ENCODE data around the gene PNMA8B.
A peak's percentile ranks its signal among the peaks of the same experiment; 100 is the strongest.

PNMA8B gene

GRCh38 chr19:46486358-46486757 lies 9.3 kb downstream of the PNMA8B start:
- 87% methylated on average over 3 of the region's 3 CpGs for WGBS
- no peak overlapping the region for H3K27ac ChIP-seq (ENCODE audit: low read depth, low read length)

GRCh38 chr19:46484656-46485055 lies 11.0 kb downstream of the PNMA8B start:
- WGBS, result 86% methylated on average over 4 of the region's 4 CpGs
- peaks cover 32% of the 10 kb centered on the region for H3K27me3 ChIP-seq (ENCODE audit: insufficient read depth, low read length)
- no peaks in the 10 kb centered on the region for H3K36me3 ChIP-seq (ENCODE audit: insufficient read depth, low read length)
- no peak overlapping the region for H3K4me3 ChIP-seq (ENCODE audit: low read length)
- no peak overlapping the region for H3K9ac ChIP-seq (ENCODE audit: low read depth, low read length)
- H3K4me1 ChIP-seq (ENCODE audit: insufficient read depth, low read length), result peaks cover 8% of the 10 kb centered on the region
- H3K9me3 ChIP-seq (ENCODE audit: insufficient read depth, low read depth, low read length), result no peaks in the 10 kb centered on the region
- no peak overlapping the region for H3K27ac ChIP-seq (ENCODE audit: low read depth, low read length)

More at GRCh38 chr19:46486358-46486757, 9.3 kb downstream of the PNMA8B start:
- Histone ChIP-seq H3K9ac (ENCODE audit: low read depth, low read length) (no peak overlapping the region), H3K9me3 (ENCODE audit: insufficient read depth, low read depth, low read length) (no peaks in the 10 kb centered on the region), H3K4me1 (ENCODE audit: insufficient read depth, low read length) (no peaks in the 10 kb centered on the region), H3K27me3 (ENCODE audit: insufficient read depth, low read length) (peaks cover 48% of the 10 kb centered on the region), H3K36me3 (ENCODE audit: insufficient read depth, low read length) (no peaks in the 10 kb centered on the region), H3K4me3 (ENCODE audit: low read length) (no peak overlapping the region)

- no peak overlapping the region for H3K9ac ChIP-seq (ENCODE audit: low read depth, low read length)
- H3K36me3 ChIP-seq (ENCODE audit: insufficient read depth, low read length), result no peaks in the 10 kb centered on the region
- peaks cover 13% of the 10 kb centered on the region for H3K27me3 ChIP-seq (ENCODE audit: insufficient read depth, low read length)
- H3K4me1 ChIP-seq (ENCODE audit: insufficient read depth, low read length), result peaks cover 8% of the 10 kb centered on the region
- WGBS, result 78% methylated on average over 2 of the region's 3 CpGs
- no peak overlapping the region for H3K27ac ChIP-seq (ENCODE audit: low read depth, low read length)
- H3K4me3 ChIP-seq (ENCODE audit: low read length), result no peak overlapping the region
- H3K9me3 ChIP-seq (ENCODE audit: insufficient read depth, low read depth, low read length), result no peaks in the 10 kb centered on the region
Observed at GRCh38 chr19:46482631-46483030, 13.0 kb downstream of the PNMA8B start.

GRCh38 chr19:46481947-46482346 lies 13.7 kb downstream of the PNMA8B start:
- Histone ChIP-seq H3K27me3 (ENCODE audit: insufficient read depth, low read length) (peaks cover 6% of the 10 kb centered on the region), H3K9ac (ENCODE audit: low read depth, low read length) (no peak overlapping the region), H3K4me1 (ENCODE audit: insufficient read depth, low read length) (peaks cover 8% of the 10 kb centered on the region), H3K9me3 (ENCODE audit: insufficient read depth, low read depth, low read length) (no peaks in the 10 kb centered on the region), H3K27ac (ENCODE audit: low read depth, low read length) (no peak overlapping the region), H3K4me3 (ENCODE audit: low read length) (no peak overlapping the region), H3K36me3 (ENCODE audit: insufficient read depth, low read length) (no peaks in the 10 kb centered on the region)
- 91% methylated on average over 5 of the region's 5 CpGs for WGBS

- Histone ChIP-seq H3K4me1 (ENCODE audit: insufficient read depth, low read length) (peaks cover 8% of the 10 kb centered on the region), H3K9ac (ENCODE audit: low read depth, low read length) (no peak overlapping the region), H3K4me3 (ENCODE audit: low read length) (no peak overlapping the region), H3K36me3 (ENCODE audit: insufficient read depth, low read length) (no peaks in the 10 kb centered on the region), H3K9me3 (ENCODE audit: insufficient read depth, low read depth, low read length) (no peaks in the 10 kb centered on the region), H3K27ac (ENCODE audit: low read depth, low read length) (no peak overlapping the region), H3K27me3 (ENCODE audit: insufficient read depth, low read length) (no peaks in the 10 kb centered on the region)
- 93% methylated on average over 16 of the region's 16 CpGs for WGBS
Observed at GRCh38 chr19:46481223-46481848, 14.3 kb downstream of the PNMA8B start.

GRCh38 chr19:46480415-46480814 lies 15.3 kb downstream of the PNMA8B start:
- Histone ChIP-seq H3K9ac (ENCODE audit: low read depth, low read length) (no peak overlapping the region), H3K27me3 (ENCODE audit: insufficient read depth, low read length) (no peaks in the 10 kb centered on the region)

DNA sequence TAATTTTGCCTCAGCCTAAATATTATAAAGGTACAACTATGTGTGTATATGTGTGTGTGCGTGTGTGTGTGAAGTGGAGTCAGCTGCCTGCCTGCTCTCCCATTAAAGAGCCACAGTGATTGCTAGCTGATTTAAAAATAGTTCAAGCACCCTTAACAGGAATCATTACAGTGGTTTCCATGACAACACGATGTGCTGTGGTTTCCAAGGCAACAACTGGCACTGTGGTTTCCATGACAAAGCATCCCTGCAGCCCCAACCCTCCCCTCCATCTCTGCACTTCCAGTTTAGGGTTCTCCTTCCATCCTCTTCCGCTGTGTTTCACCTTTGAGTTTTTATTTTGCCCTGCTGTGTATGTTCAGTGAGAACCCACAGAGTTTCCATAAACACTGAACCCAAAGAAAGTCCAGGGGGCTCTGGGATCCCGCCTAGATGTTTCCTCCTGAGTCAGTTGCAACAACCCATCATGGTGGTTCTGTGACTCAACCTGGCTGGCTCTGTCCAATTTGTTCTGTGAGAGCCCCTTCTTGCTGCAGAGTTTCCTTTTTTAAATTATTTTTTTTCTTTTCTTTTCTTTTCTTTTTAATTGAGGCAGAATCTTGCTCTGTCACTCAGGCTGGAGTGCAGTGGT lies 17.2 kb downstream of the PNMA8B start:
- no peak overlapping the region for H3K9ac ChIP-seq (ENCODE audit: low read depth, low read length)
- no peak overlapping the region for H3K27ac ChIP-seq (ENCODE audit: low read depth, low read length)
- H3K4me1 ChIP-seq (ENCODE audit: insufficient read depth, low read length), result peaks cover 8% of the 10 kb centered on the region
- no peaks in the 10 kb centered on the region for H3K27me3 ChIP-seq (ENCODE audit: insufficient read depth, low read length)
- H3K9me3 ChIP-seq (ENCODE audit: insufficient read depth, low read depth, low read length), result no peaks in the 10 kb centered on the region
- H3K36me3 ChIP-seq (ENCODE audit: insufficient read depth, low read length), result no peaks in the 10 kb centered on the region
- 43% methylated on average over 3 of the region's 4 CpGs for WGBS
- no peak overlapping the region for H3K4me3 ChIP-seq (ENCODE audit: low read length)

More at GRCh38 chr19:46480415-46480814, 15.3 kb downstream of the PNMA8B start:
- no peaks in the 10 kb centered on the region for H3K9me3 ChIP-seq (ENCODE audit: insufficient read depth, low read depth, low read length)
- no peaks in the 10 kb centered on the region for H3K36me3 ChIP-seq (ENCODE audit: insufficient read depth, low read length)
- peaks cover 8% of the 10 kb centered on the region for H3K4me1 ChIP-seq (ENCODE audit: insufficient read depth, low read length)
- H3K4me3 ChIP-seq (ENCODE audit: low read length), result no peak overlapping the region
- 52% methylated on average over 12 of the region's 12 CpGs for WGBS
- no peak overlapping the region for H3K27ac ChIP-seq (ENCODE audit: low read depth, low read length)

GRCh38 chr19:46475986-46476385 lies 19.7 kb downstream of the PNMA8B start:
- peaks cover 9% of the 10 kb centered on the region for H3K4me1 ChIP-seq (ENCODE audit: insufficient read depth, low read length)
- no peak overlapping the region for H3K4me3 ChIP-seq (ENCODE audit: low read length)
- H3K36me3 ChIP-seq (ENCODE audit: insufficient read depth, low read length), result no peaks in the 10 kb centered on the region
- H3K9ac ChIP-seq (ENCODE audit: low read depth, low read length), result no peak overlapping the region
- H3K9me3 ChIP-seq (ENCODE audit: insufficient read depth, low read depth, low read length), result no peaks in the 10 kb centered on the region
- 88% methylated on average over 1 of the region's 2 CpGs for WGBS
- H3K27me3 ChIP-seq (ENCODE audit: insufficient read depth, low read length), result peaks cover 4% of the 10 kb centered on the region; the same call in 1 of the 2 replicates
- no peak overlapping the region for H3K27ac ChIP-seq (ENCODE audit: low read depth, low read length)

DNA sequence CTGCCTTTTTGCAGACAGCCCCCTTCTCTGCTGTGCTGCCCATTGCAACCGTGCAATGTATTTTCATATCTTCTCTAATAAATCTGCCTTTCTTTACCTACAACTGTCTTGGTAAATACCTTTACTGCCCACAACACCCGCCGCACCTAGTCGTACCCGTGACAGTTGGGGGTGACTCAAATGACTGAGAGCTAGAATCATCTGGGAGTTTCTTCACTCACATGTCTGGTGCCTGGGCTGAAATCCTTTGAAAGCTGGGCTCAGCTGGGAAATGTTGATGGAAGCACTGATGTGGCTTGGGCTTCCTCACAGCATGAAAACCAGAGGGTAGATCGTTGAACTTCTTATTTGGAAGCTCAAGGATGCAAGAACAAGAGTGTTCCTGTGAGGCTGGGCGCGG lies 21.5 kb downstream of the PNMA8B start:
- WGBS, result 90% methylated on average over 8 of the region's 8 CpGs
- Histone ChIP-seq H3K9ac (ENCODE audit: low read depth, low read length) (no peak overlapping the region), H3K36me3 (ENCODE audit: insufficient read depth, low read length) (peaks cover 8% of the 10 kb centered on the region; the same call in 1 of the 2 replicates), H3K27ac (ENCODE audit: low read depth, low read length) (no peak overlapping the region), H3K9me3 (ENCODE audit: insufficient read depth, low read depth, low read length) (no peaks in the 10 kb centered on the region), H3K4me1 (ENCODE audit: insufficient read depth, low read length) (peaks cover 5% of the 10 kb centered on the region; the same call in 1 of the 2 replicates), H3K4me3 (ENCODE audit: low read length) (no peak overlapping the region), H3K27me3 (ENCODE audit: insufficient read depth, low read length) (peaks cover 4% of the 10 kb centered on the region; the same call in 1 of the 2 replicates)

DNA sequence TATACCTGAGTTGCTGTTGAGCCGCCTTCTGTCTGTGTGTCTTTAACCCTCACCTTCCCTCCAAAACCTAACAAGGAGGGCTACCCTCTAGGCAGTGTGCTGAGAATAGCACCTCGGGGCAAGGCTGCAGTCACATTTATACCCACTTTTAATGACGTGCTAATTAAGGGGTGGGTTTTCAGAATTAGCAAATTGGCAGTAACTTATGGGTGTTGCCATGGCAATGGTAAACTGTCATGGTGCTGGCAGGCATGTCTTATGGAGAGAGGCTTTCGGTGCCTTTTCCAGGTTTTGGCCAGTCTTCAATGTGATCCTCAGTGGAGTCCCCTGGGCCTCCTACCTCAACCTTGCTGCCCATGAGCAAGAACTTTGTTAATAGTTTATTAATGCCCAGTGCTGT lies 23.1 kb downstream of the PNMA8B start:
- no peak overlapping the region for H3K27ac ChIP-seq (ENCODE audit: low read depth, low read length)
- 85% methylated on average over 4 of the region's 4 CpGs for WGBS
- H3K4me1 ChIP-seq (ENCODE audit: insufficient read depth, low read length), result peaks cover 5% of the 10 kb centered on the region; the same call in 1 of the 2 replicates

GRCh38 chr19:46471811-46472543 lies 23.7 kb downstream of the PNMA8B start:
- H3K4me1 ChIP-seq (ENCODE audit: insufficient read depth, low read length), result peaks cover 5% of the 10 kb centered on the region; the same call in 1 of the 2 replicates
- WGBS, result 66% methylated on average over 11 of the region's 11 CpGs
- H3K9me3 ChIP-seq (ENCODE audit: insufficient read depth, low read depth, low read length), result no peaks in the 10 kb centered on the region
- peak overlapping the region; percentile 76 for H3K4me3 ChIP-seq (ENCODE audit: low read length)
- no peak overlapping the region for H3K27ac ChIP-seq (ENCODE audit: low read depth, low read length)
- peaks cover 4% of the 10 kb centered on the region; the same call in 1 of the 2 replicates for H3K27me3 ChIP-seq (ENCODE audit: insufficient read depth, low read length)
- peaks cover 25% of the 10 kb centered on the region for H3K36me3 ChIP-seq (ENCODE audit: insufficient read depth, low read length)
- H3K9ac ChIP-seq (ENCODE audit: low read depth, low read length), result peak overlapping the region; percentile 5; the same call in 1 of the 2 replicates

More for the DNA sequence above, 23.1 kb downstream of the PNMA8B start:
- Histone ChIP-seq H3K36me3 (ENCODE audit: insufficient read depth, low read length) (peaks cover 21% of the 10 kb centered on the region), H3K27me3 (ENCODE audit: insufficient read depth, low read length) (peaks cover 4% of the 10 kb centered on the region; the same call in 1 of the 2 replicates), H3K9me3 (ENCODE audit: insufficient read depth, low read depth, low read length) (no peaks in the 10 kb centered on the region), H3K4me3 (ENCODE audit: low read length) (no peak overlapping the region), H3K9ac (ENCODE audit: low read depth, low read length) (no peak overlapping the region)
